ENCODE results near the gene TPP2.
A peak's percentile ranks its signal among the peaks of the same experiment; 100 is the strongest.

TPP2 gene

DNA sequence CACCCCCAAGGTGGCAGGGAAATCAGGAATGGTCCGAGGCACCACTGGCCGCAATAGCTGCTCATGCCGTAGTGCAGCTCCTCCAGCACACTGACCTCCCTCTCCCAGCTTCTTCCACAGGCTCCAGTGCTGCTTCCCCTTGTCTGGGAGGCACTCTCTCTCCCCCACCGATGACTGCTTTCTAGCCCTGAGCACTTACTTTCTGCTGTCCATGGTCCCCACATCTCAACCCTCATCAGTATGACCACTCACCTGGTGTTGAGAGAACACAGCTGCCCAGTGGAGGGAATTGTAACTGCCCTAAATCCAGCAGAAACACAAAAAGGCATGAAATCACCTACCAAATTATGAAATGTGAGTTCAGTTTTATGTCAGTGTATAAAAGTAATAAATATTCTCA is 28.9 kb upstream of the TPP2 start:
- Histone ChIP-seq H3K27ac (ENCODE audit: low read depth, low read length) (no peak overlapping the region), H3K9ac (ENCODE audit: low read length in 5 of 5) (no peak overlapping the region), H3K9me3 (ENCODE audit: control insufficient read depth in 5 of 5, low read length in 5 of 5) (no peaks in the 10 kb centered on the region), H3K27me3 (ENCODE audit: control insufficient read depth in 5 of 5, insufficient read depth in 4 of 5, low read length in 5 of 5) (peaks cover 0 to 10% (median 4%) of the 10 kb centered on the region in 5 donors), H3K4me3 (ENCODE audit: low read depth in 1 of 5, low read length in 5 of 5) (no peak overlapping the region), H3K36me3 (ENCODE audit: control insufficient read depth in 5 of 5, insufficient read depth in 5 of 5, low read length in 5 of 5) (no peaks in the 10 kb centered on the region), H3K4me1 (ENCODE audit: control insufficient read depth in 5 of 5, insufficient read depth in 5 of 5, low read length in 5 of 5) (no peaks in the 10 kb centered on the region)

DNA sequence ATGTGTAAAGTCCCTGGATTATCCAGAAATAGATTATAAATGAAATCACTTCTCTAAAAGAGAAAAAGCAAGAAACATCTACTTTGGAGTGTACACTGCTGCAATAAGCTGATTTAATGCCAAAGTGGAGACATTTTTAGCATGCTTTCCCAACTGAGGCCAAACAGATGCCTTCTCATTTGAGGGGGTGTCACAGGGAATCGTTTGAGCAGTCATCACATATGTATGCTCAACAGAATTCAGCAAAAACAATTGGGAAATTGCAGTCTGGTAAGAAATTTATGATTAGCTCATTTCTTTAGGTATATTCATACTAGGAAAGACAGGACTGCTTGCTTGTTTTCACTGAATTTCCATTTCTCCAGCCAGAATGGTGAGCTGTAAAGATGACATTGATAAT is 27.3 kb upstream of the TPP2 start:
- Histone ChIP-seq H3K9me3 (ENCODE audit: control insufficient read depth in 5 of 5, low read length in 5 of 5) (no peaks in the 10 kb centered on the region), H3K36me3 (ENCODE audit: control insufficient read depth in 5 of 5, insufficient read depth in 5 of 5, low read length in 5 of 5) (no peaks in the 10 kb centered on the region), H3K4me3 (ENCODE audit: low read depth in 1 of 5, low read length in 5 of 5) (no peak overlapping the region), H3K4me1 (ENCODE audit: control insufficient read depth in 5 of 5, insufficient read depth in 5 of 5, low read length in 5 of 5) (no peaks in the 10 kb centered on the region), H3K27me3 (ENCODE audit: control insufficient read depth in 5 of 5, insufficient read depth in 4 of 5, low read length in 5 of 5) (peaks cover 0 to 10% (median 4%) of the 10 kb centered on the region in 5 donors), H3K27ac (ENCODE audit: low read depth, low read length) (no peak overlapping the region), H3K9ac (ENCODE audit: low read length in 5 of 5) (no peak overlapping the region)

DNA sequence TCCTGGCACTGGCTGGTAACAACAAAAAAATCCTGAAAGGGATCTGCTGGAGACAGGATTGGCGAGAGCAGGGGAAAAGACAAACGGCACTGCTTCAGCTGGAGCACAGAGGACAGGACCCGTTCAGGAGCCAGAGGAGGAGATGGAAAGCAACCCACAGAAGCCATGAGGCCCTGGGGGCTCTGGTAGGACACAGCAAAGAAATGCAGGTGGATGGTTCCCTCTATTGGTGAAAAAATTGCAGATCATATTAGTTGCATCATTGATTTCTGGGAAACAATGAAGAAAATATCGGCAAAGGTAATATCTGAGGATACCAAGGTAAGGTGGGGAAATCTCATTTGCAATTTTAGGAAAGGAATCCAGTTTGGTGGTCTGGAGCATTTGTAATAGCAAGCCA is 25.7 kb upstream of the TPP2 start:
- Histone ChIP-seq H3K4me1 (ENCODE audit: control insufficient read depth in 5 of 5, insufficient read depth in 5 of 5, low read length in 5 of 5) (no peaks in the 10 kb centered on the region), H3K9ac (ENCODE audit: low read length in 5 of 5) (no peak overlapping the region), H3K36me3 (ENCODE audit: control insufficient read depth in 5 of 5, insufficient read depth in 5 of 5, low read length in 5 of 5) (no peaks in the 10 kb centered on the region), H3K4me3 (ENCODE audit: low read depth in 1 of 5, low read length in 5 of 5) (no peak overlapping the region), H3K27ac (ENCODE audit: low read depth, low read length) (no peak overlapping the region), H3K9me3 (ENCODE audit: control insufficient read depth in 5 of 5, low read length in 5 of 5) (no peaks in the 10 kb centered on the region), H3K27me3 (ENCODE audit: control insufficient read depth in 5 of 5, insufficient read depth in 4 of 5, low read length in 5 of 5) (peaks cover 0 to 7% (median 3%) of the 10 kb centered on the region in 5 donors)

DNA sequence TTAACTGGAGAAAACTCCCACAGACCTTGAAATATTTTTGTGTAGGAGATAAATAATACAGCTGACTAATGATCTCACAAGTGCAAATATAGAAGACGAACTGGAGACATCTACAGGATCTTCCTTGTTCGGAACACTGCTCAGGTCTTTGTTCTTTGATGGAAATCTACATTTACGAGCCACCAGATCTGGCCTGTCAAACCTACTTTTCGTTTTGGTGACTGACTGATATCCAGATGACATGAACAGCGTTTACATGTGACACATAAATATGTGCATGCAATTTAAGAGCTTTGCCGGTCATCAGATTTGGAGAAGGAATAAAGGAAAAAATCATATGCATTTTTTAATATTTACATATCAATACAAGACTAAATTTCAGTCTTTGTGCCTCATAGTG is 24.5 kb upstream of the TPP2 start:
- H3K36me3 ChIP-seq (ENCODE audit: control insufficient read depth in 5 of 5, insufficient read depth in 5 of 5, low read length in 5 of 5) = no peaks in the 10 kb centered on the region
- H3K27ac ChIP-seq (ENCODE audit: low read depth, low read length) = no peak overlapping the region
- H3K4me3 ChIP-seq (ENCODE audit: low read depth in 1 of 5, low read length in 5 of 5) = no peak overlapping the region
- H3K27me3 ChIP-seq (ENCODE audit: control insufficient read depth in 5 of 5, insufficient read depth in 4 of 5, low read length in 5 of 5) = peaks cover 0 to 7% (median 3%) of the 10 kb centered on the region in 5 donors
- H3K9me3 ChIP-seq (ENCODE audit: control insufficient read depth in 5 of 5, low read length in 5 of 5) = no peaks in the 10 kb centered on the region
- H3K4me1 ChIP-seq (ENCODE audit: control insufficient read depth in 5 of 5, insufficient read depth in 5 of 5, low read length in 5 of 5) = no peaks in the 10 kb centered on the region
- no peak overlapping the region for H3K9ac ChIP-seq (ENCODE audit: low read length in 5 of 5)

DNA sequence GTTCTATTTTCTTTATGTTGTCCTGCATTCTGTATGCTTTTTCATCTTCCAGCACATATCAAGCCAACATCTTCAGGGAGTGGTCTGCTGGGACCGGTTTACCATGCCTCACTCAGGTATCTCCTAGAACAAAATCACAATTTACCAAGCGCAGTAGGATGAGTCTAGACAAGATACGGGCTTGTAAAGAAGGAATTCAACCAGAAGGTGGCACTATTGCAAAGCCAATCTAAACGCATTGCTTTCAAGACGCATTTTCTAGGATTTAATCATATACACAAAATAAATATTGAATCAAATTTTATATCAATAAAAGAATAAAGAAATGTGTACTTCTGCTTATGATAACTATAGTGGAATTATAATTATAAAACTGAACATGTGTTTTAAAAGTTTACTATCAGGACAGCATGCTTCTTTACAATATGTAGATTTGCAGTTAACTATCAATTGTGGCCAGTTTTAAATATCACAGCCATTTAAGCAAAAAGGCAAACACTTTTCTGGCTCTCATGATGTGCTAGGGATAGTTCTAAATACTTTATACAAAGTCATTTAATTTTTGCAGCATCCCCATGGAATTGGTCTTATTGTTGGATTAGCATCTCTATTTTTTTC is 16.1 kb upstream of the TPP2 start:
- H3K36me3 ChIP-seq (ENCODE audit: control insufficient read depth in 5 of 5, insufficient read depth in 5 of 5, low read length in 5 of 5) = no peaks in the 10 kb centered on the region
- no peak overlapping the region for H3K9ac ChIP-seq (ENCODE audit: low read length in 5 of 5)
- H3K9me3 ChIP-seq (ENCODE audit: control insufficient read depth in 5 of 5, low read length in 5 of 5) = no peaks in the 10 kb centered on the region
- H3K4me1 ChIP-seq (ENCODE audit: control insufficient read depth in 5 of 5, insufficient read depth in 5 of 5, low read length in 5 of 5) = peaks cover 0 to 9% (median 4%) of the 10 kb centered on the region in 5 donors
- peaks cover 0 to 4% (median 0%) of the 10 kb centered on the region in 5 donors for H3K27me3 ChIP-seq (ENCODE audit: control insufficient read depth in 5 of 5, insufficient read depth in 4 of 5, low read length in 5 of 5)
- H3K4me3 ChIP-seq (ENCODE audit: low read depth in 1 of 5, low read length in 5 of 5) = no peak overlapping the region
- H3K27ac ChIP-seq (ENCODE audit: low read depth, low read length) = no peak overlapping the region

DNA sequence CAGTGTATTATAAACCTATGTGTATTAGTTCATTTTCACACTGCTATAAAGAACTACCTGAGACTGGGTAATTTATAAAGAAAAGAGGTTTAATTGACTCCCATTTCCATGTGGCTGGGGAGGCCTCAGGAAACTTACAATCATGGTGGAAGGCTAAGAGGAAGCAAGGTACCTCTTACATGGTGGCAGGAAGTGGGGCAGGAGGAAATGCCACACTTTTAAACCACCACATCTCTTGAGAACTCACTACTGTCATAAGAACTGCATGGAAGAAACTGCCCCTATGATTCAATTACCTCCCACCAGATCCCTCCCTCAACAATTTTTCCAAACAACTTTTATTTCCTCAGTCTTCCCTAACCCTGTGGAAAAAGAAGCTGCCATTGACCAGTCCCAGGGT is 14.5 kb upstream of the TPP2 start:
- Histone ChIP-seq H3K36me3 (ENCODE audit: control insufficient read depth in 5 of 5, insufficient read depth in 5 of 5, low read length in 5 of 5) (no peaks in the 10 kb centered on the region), H3K9ac (ENCODE audit: low read length in 5 of 5) (no peak overlapping the region), H3K27me3 (ENCODE audit: control insufficient read depth in 5 of 5, insufficient read depth in 4 of 5, low read length in 5 of 5) (peaks cover 0 to 4% (median 0%) of the 10 kb centered on the region in 5 donors), H3K27ac (ENCODE audit: low read depth, low read length) (no peak overlapping the region), H3K4me3 (ENCODE audit: low read depth in 1 of 5, low read length in 5 of 5) (no peak overlapping the region), H3K4me1 (ENCODE audit: control insufficient read depth in 5 of 5, insufficient read depth in 5 of 5, low read length in 5 of 5) (peaks cover 0 to 9% (median 4%) of the 10 kb centered on the region in 5 donors), H3K9me3 (ENCODE audit: control insufficient read depth in 5 of 5, low read length in 5 of 5) (no peaks in the 10 kb centered on the region)

DNA sequence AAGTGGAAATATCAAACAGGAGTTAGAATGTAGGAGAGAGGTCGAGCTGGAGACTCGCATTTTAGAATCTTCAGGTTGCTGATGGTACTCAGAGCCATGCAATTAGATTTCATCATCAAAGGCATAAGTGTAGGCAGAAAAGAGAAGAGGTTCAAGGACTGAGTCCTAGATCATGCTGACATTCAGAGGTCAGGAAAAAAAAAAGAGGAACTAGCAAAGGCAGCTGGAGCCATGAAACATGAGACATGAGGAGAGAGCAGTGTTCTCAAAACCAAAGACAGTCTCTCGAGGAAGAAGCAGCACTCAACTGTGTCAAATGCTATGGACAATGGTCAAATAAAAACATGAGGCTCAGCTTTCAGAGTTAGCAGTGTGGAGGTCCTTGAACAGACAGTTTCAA is 12.4 kb upstream of the TPP2 start:
- Histone ChIP-seq H3K9ac (ENCODE audit: low read length in 5 of 5) (peak overlapping the region in 1 of 5 donors; percentile 12), H3K27ac (ENCODE audit: low read depth, low read length) (no peak overlapping the region), H3K4me3 (ENCODE audit: low read depth in 1 of 5, low read length in 5 of 5) (no peak overlapping the region), H3K36me3 (ENCODE audit: control insufficient read depth in 5 of 5, insufficient read depth in 5 of 5, low read length in 5 of 5) (no peaks in the 10 kb centered on the region), H3K27me3 (ENCODE audit: control insufficient read depth in 5 of 5, insufficient read depth in 4 of 5, low read length in 5 of 5) (peaks cover 0 to 4% (median 0%) of the 10 kb centered on the region in 5 donors), H3K9me3 (ENCODE audit: control insufficient read depth in 5 of 5, low read length in 5 of 5) (no peaks in the 10 kb centered on the region), H3K4me1 (ENCODE audit: control insufficient read depth in 5 of 5, insufficient read depth in 5 of 5, low read length in 5 of 5) (peaks cover 0 to 9% (median 4%) of the 10 kb centered on the region in 5 donors)

DNA sequence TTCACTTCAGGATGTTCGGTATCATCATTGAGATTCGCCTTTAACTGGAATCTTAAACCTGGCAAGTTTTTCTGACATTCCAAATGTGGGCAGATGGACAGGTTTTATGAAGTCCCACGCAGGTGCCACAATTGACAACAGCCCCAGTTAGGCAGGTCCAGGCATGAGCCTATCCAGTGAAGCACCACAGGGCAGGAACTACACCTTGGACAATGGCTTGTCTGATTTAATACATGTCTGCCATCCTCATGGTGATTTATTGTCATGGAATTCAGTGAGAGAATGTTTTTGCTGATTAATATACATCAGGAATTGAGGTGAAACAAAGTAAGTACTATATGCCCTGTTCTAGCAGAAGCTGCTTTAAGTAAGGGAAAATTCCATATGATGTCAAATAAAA is 10.2 kb upstream of the TPP2 start:
- Histone ChIP-seq H3K27me3 (ENCODE audit: control insufficient read depth in 5 of 5, insufficient read depth in 4 of 5, low read length in 5 of 5) (peaks cover 0 to 4% (median 0%) of the 10 kb centered on the region in 5 donors), H3K9ac (ENCODE audit: low read length in 5 of 5) (no peak overlapping the region), H3K4me1 (ENCODE audit: control insufficient read depth in 5 of 5, insufficient read depth in 5 of 5, low read length in 5 of 5) (peaks cover 0 to 9% (median 4%) of the 10 kb centered on the region in 5 donors), H3K9me3 (ENCODE audit: control insufficient read depth in 5 of 5, low read length in 5 of 5) (no peaks in the 10 kb centered on the region), H3K27ac (ENCODE audit: low read depth, low read length) (no peak overlapping the region), H3K4me3 (ENCODE audit: low read depth in 1 of 5, low read length in 5 of 5) (no peak overlapping the region), H3K36me3 (ENCODE audit: control insufficient read depth in 5 of 5, insufficient read depth in 5 of 5, low read length in 5 of 5) (no peaks in the 10 kb centered on the region)

DNA sequence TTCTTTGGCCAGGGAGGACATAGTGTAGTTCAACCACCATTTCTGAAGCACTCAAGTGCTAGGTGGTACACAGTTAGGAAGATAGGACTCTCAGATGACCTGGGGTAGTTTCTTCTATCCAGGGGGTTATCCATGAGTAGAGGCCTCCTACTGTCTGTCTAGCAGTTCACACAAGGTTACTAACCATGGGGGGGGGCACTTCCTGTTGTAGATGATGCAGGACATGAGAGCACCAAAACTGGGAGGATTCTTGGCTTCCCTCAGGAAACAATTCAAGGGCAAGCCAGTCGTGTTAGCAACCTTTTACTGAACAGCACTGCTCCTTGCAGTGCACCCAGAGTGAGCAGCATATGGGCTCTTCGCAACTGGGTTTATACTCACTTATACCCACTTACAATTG is 8.9 kb upstream of the TPP2 start:
- no peak overlapping the region for H3K9ac ChIP-seq (ENCODE audit: low read length in 5 of 5)
- no peaks in the 10 kb centered on the region for H3K36me3 ChIP-seq (ENCODE audit: control insufficient read depth in 5 of 5, insufficient read depth in 5 of 5, low read length in 5 of 5)
- H3K27me3 ChIP-seq (ENCODE audit: control insufficient read depth in 5 of 5, insufficient read depth in 4 of 5, low read length in 5 of 5) = peaks cover 0 to 2% (median 0%) of the 10 kb centered on the region in 5 donors
- no peak overlapping the region for H3K4me3 ChIP-seq (ENCODE audit: low read depth in 1 of 5, low read length in 5 of 5)
- no peaks in the 10 kb centered on the region for H3K9me3 ChIP-seq (ENCODE audit: control insufficient read depth in 5 of 5, low read length in 5 of 5)
- peaks cover 0 to 22% (median 14%) of the 10 kb centered on the region in 5 donors for H3K4me1 ChIP-seq (ENCODE audit: control insufficient read depth in 5 of 5, insufficient read depth in 5 of 5, low read length in 5 of 5)
- H3K27ac ChIP-seq (ENCODE audit: low read depth, low read length) = no peak overlapping the region

DNA sequence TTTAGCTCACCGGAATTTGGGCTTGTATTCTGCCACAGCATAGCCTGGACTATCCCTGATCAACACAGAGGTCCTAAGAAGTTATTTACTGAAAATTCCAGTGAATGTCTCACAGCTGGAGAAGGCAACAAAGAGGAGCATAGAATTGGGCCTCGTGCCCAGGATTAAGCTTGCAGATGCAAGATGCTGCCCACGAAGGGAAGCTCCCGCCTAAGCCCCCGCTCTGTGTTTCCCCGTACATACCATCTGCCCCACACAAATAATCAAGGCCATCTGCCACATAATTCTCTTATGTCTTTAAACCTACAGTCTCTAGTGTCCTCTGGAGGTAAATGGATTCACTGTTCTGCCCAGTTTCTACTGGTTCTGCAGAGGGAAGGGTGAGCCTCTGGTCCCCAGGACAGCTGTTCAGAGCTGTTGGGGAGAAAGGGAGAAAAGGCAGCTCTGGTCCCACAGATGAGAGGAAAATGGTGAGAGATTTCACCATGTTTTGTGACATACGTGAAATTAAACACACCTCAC is 7.4 kb upstream of the TPP2 start:
- no peak overlapping the region for H3K27ac ChIP-seq (ENCODE audit: low read depth, low read length)
- peaks cover 0 to 2% (median 0%) of the 10 kb centered on the region in 5 donors for H3K27me3 ChIP-seq (ENCODE audit: control insufficient read depth in 5 of 5, insufficient read depth in 4 of 5, low read length in 5 of 5)
- peaks cover 0 to 19% (median 16%) of the 10 kb centered on the region in 5 donors for H3K4me1 ChIP-seq (ENCODE audit: control insufficient read depth in 5 of 5, insufficient read depth in 5 of 5, low read length in 5 of 5)
- H3K4me3 ChIP-seq (ENCODE audit: low read depth in 1 of 5, low read length in 5 of 5) = no peak overlapping the region
- no peak overlapping the region for H3K9ac ChIP-seq (ENCODE audit: low read length in 5 of 5)
- H3K36me3 ChIP-seq (ENCODE audit: control insufficient read depth in 5 of 5, insufficient read depth in 5 of 5, low read length in 5 of 5) = no peaks in the 10 kb centered on the region
- no peaks in the 10 kb centered on the region for H3K9me3 ChIP-seq (ENCODE audit: control insufficient read depth in 5 of 5, low read length in 5 of 5)
